ENCODE data around the gene CD36. TPM values are rescaled to one million over a fixed set of nuclear protein-coding genes. Genes with fewer than 3 reads are reported as not detected.

Gene CD36
- total RNA-seq, 1 donor from 2014 or later, result 1.7 TPM

DNA sequence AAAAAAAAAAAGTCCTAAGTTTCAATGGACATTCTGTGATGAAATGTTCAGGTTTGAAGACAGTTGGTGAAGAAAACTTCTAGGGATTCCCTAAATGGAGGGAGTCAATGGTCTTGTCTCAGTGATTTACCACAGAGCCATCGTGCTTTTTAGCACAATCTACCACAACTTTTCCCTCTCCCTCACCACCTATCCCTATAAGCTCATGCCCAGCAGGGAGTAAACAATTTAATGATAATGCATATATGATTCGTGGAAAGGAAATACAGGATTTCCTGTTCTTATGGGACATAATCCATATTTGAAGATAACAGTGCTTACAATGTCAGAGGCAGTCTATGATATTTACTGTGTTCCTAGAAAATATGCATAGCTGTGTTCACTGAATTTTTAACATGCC, 38.4 kb upstream of the CD36 start:
- TF ChIP-seq, protein P1, sequence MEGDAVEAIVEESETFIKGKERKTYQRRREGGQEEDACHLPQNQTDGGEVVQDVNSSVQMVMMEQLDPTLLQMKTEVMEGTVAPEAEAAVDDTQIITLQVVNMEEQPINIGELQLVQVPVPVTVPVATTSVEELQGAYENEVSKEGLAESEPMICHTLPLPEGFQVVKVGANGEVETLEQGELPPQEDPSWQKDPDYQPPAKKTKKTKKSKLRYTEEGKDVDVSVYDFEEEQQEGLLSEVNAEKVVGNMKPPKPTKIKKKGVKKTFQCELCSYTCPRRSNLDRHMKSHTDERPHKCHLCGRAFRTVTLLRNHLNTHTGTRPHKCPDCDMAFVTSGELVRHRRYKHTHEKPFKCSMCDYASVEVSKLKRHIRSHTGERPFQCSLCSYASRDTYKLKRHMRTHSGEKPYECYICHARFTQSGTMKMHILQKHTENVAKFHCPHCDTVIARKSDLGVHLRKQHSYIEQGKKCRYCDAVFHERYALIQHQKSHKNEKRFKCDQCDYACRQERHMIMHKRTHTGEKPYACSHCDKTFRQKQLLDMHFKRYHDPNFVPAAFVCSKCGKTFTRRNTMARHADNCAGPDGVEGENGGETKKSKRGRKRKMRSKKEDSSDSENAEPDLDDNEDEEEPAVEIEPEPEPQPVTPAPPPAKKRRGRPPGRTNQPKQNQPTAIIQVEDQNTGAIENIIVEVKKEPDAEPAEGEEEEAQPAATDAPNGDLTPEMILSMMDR (IDR thresholded peaks at IDR 0.05; ENCODE audit: insufficient read depth, low read depth, low read length), result no peak
- no peak for TF ChIP-seq EZH2 (IDR thresholded peaks at IDR 0.05; ENCODE audit: insufficient read depth, low read length)
- Histone ChIP-seq H4K20me1 (ENCODE audit: insufficient read depth, low read length) (no peaks in the 10 kb centered on the region), H3K9me3 (ENCODE audit: insufficient read depth, low read depth, low read length) (no peaks in the 10 kb centered on the region), H3K4me3 (ENCODE audit: insufficient read depth, low read depth, low read length) (no peak overlapping the region), H3K27me3 (ENCODE audit: insufficient read depth, low read length) (no peaks in the 10 kb centered on the region), H3K79me2 (ENCODE audit: insufficient read depth, low read length) (no peaks in the 10 kb centered on the region), H3K36me3 (ENCODE audit: insufficient read depth, low read length) (no peaks in the 10 kb centered on the region), H3K4me2 (ENCODE audit: low read length) (no peak overlapping the region), H3K27ac (ENCODE audit: low read depth, low read length) (no peak overlapping the region), H2AFZ (ENCODE audit: low read depth, low read length) (no peak overlapping the region), H3K4me1 (ENCODE audit: insufficient read depth, low read length) (no peaks in the 10 kb centered on the region), H3K9ac (ENCODE audit: low read length) (no peak overlapping the region)
- DNase-seq (ENCODE audit: low read depth) (no peak), FAIRE-seq (no peak)
- Mint-ChIP-seq H3K4me3 (ENCODE audit: unreplicated experiment) (no peak overlapping the region), H3K4me1 (ENCODE audit: low read depth, unreplicated experiment) (no peaks in the 10 kb centered on the region), H3K27me3 (ENCODE audit: low read depth, unreplicated experiment) (peaks cover 2% of the 10 kb centered on the region), H3K27ac (ENCODE audit: unreplicated experiment) (no peak overlapping the region), H3K36me3 (ENCODE audit: low read depth, unreplicated experiment) (no peaks in the 10 kb centered on the region), H3K9me3 (ENCODE audit: unreplicated experiment) (no peaks in the 10 kb centered on the region)

DNA sequence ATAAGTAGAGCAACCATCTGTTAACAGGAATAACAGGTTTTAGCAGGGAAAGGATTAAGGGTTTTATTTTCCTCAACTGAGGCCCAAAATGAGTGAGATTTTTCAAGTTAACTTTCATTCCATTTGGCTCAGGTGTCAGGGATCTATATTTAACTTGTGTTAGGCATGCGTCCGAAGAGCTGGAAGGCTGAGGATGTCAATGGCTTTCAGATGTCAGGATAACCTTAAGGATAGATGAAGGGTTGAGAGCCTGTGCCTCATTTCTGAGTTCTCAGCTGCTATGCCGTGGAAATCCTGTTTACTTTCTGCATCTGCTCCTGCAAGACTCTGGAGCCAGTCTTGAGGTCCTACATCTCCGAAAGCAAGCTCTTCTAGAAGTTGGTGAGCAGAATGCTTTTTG, 36.4 kb upstream of the CD36 start:
- no peaks in the 10 kb centered on the region for H3K4me1 ChIP-seq (ENCODE audit: insufficient read depth, low read length)
- H3K4me2 ChIP-seq (ENCODE audit: low read length), result no peak overlapping the region
- Mint-ChIP-seq H3K27me3 (ENCODE audit: low read depth, unreplicated experiment) (peaks cover 2% of the 10 kb centered on the region), H3K4me3 (ENCODE audit: unreplicated experiment) (no peak overlapping the region), H3K4me1 (ENCODE audit: low read depth, unreplicated experiment) (no peaks in the 10 kb centered on the region), H3K9me3 (ENCODE audit: unreplicated experiment) (no peaks in the 10 kb centered on the region), H3K36me3 (ENCODE audit: low read depth, unreplicated experiment) (no peaks in the 10 kb centered on the region), H3K27ac (ENCODE audit: unreplicated experiment) (no peak overlapping the region)
- H3K27ac ChIP-seq (ENCODE audit: low read depth, low read length), result no peak overlapping the region
- H3K4me3 ChIP-seq (ENCODE audit: insufficient read depth, low read depth, low read length), result no peak overlapping the region
- H3K27me3 ChIP-seq (ENCODE audit: insufficient read depth, low read length), result no peaks in the 10 kb centered on the region
- H4K20me1 ChIP-seq (ENCODE audit: insufficient read depth, low read length), result no peaks in the 10 kb centered on the region
- H3K36me3 ChIP-seq (ENCODE audit: insufficient read depth, low read length), result no peaks in the 10 kb centered on the region
- TF ChIP-seq EZH2 (IDR thresholded peaks at IDR 0.05; ENCODE audit: insufficient read depth, low read length), result no peak
- TF ChIP-seq, protein P1 (IDR thresholded peaks at IDR 0.05; ENCODE audit: insufficient read depth, low read depth, low read length), result no peak
- H3K9me3 ChIP-seq (ENCODE audit: insufficient read depth, low read depth, low read length), result no peaks in the 10 kb centered on the region
- FAIRE-seq (peak; percentile 45), DNase-seq (ENCODE audit: low read depth) (no peak)
- H3K9ac ChIP-seq (ENCODE audit: low read length), result no peak overlapping the region
- H3K79me2 ChIP-seq (ENCODE audit: insufficient read depth, low read length), result no peaks in the 10 kb centered on the region
- H2AFZ ChIP-seq (ENCODE audit: low read depth, low read length), result no peak overlapping the region

DNA sequence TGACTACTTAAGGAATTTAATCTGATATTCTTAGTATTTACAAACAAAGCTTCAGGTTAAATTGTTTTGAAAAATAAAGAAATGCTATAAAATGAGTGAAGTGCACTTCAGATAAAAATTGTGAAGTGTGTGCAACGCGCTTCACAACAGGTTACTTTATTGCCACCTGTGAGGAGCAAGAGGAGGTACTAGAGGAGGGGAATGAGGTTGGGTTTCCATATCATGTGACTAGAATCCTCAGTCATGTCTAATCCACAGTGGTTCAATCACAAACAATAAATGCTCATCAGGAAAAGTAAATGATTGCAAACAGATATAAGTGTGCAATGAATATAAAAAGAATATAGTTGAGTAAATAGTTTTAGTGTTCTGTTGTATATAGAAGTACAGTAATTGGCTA, 34.5 kb upstream of the CD36 start:
- Histone ChIP-seq H3K9ac (ENCODE audit: low read length) (no peak overlapping the region), H3K9me3 (ENCODE audit: insufficient read depth, low read depth, low read length) (no peaks in the 10 kb centered on the region), H4K20me1 (ENCODE audit: insufficient read depth, low read length) (no peaks in the 10 kb centered on the region), H3K36me3 (ENCODE audit: insufficient read depth, low read length) (no peaks in the 10 kb centered on the region), H3K27me3 (ENCODE audit: insufficient read depth, low read length) (no peaks in the 10 kb centered on the region), H2AFZ (ENCODE audit: low read depth, low read length) (no peak overlapping the region), H3K79me2 (ENCODE audit: insufficient read depth, low read length) (no peaks in the 10 kb centered on the region), H3K4me2 (ENCODE audit: low read length) (no peak overlapping the region), H3K27ac (ENCODE audit: low read depth, low read length) (no peak overlapping the region), H3K4me3 (ENCODE audit: insufficient read depth, low read depth, low read length) (no peak overlapping the region), H3K4me1 (ENCODE audit: insufficient read depth, low read length) (no peaks in the 10 kb centered on the region)
- no peaks in the 10 kb centered on the region for H3K27me3 Mint-ChIP-seq (ENCODE audit: low read depth, unreplicated experiment)
- no peaks in the 10 kb centered on the region for H3K9me3 Mint-ChIP-seq (ENCODE audit: unreplicated experiment)
- H3K36me3 Mint-ChIP-seq (ENCODE audit: low read depth, unreplicated experiment), result no peaks in the 10 kb centered on the region
- FAIRE-seq, result no peak
- no peak overlapping the region for H3K27ac Mint-ChIP-seq (ENCODE audit: unreplicated experiment)
- no peaks in the 10 kb centered on the region for H3K4me1 Mint-ChIP-seq (ENCODE audit: low read depth, unreplicated experiment)
- TF ChIP-seq, protein P1 (IDR thresholded peaks at IDR 0.05; ENCODE audit: insufficient read depth, low read depth, low read length), result no peak
- TF ChIP-seq EZH2 (IDR thresholded peaks at IDR 0.05; ENCODE audit: insufficient read depth, low read length), result no peak
- no peak overlapping the region for H3K4me3 Mint-ChIP-seq (ENCODE audit: unreplicated experiment)
- no peak for DNase-seq (ENCODE audit: low read depth)

Measured in astrocyte (in vitro differentiated cells and primary cell).